Neuronal stem cell (in vitro differentiated cells): ENCODE results near the gene DAPK1.

Experiments
- DNase-seq: peaks from one replicate; pipeline ENCODE4 v3.0.0-alpha.2; 2013; ENCODE audit warnings: low spot score
- H2AFZ ChIP-seq: one replicate; pipeline ENCODE4 v1.6.1; 2013; ENCODE audit warnings: mild to moderate bottlenecking, low read length, inconsistent platforms
- H2AK5ac ChIP-seq: 2 replicates; pipeline ENCODE4 v1.6.1; 2013; ENCODE audit warnings: low read depth, mild to moderate bottlenecking, inconsistent platforms, low read length, moderate library complexity, mixed read lengths
- H2BK120ac ChIP-seq: 2 replicates; pipeline ENCODE4 v1.6.1; 2013; ENCODE audit warnings: low read depth, mild to moderate bottlenecking, inconsistent platforms, low read length, moderate library complexity, mixed read lengths
- H2BK12ac ChIP-seq: one replicate; pipeline ENCODE4 v1.6.1; 2013; ENCODE audit warnings: low read length, inconsistent platforms
- H2BK15ac ChIP-seq: 2 replicates; pipeline ENCODE4 v1.6.1; 2013; ENCODE audit warnings: mild to moderate bottlenecking, low read length, inconsistent platforms, mixed read lengths
- H2BK5ac ChIP-seq: one replicate; pipeline ENCODE4 v1.6.1; 2013; ENCODE audit warnings: inconsistent platforms, mild to moderate bottlenecking, low read length, moderate library complexity
- H3K14ac ChIP-seq: one replicate; pipeline ENCODE4 v1.6.1; 2013; ENCODE audit warnings: low read length, inconsistent platforms
- H3K18ac ChIP-seq: 2 replicates; pipeline ENCODE4 v1.6.1; 2013; ENCODE audit warnings: low read length, inconsistent platforms
- H3K23ac ChIP-seq: 2 replicates; pipeline ENCODE4 v1.6.1; 2013; ENCODE audit warnings: low read depth, mild to moderate bottlenecking, mixed read lengths, low read length, inconsistent platforms; ENCODE audit not compliant: poor library complexity
- H3K27ac ChIP-seq: replicated peaks from 3 replicates; pipeline ENCODE4 v1.5.1; 2013; ENCODE audit warnings: low read length, inconsistent platforms
- H3K27me3 ChIP-seq, 3 experiments: 2 replicates each; pipeline ENCODE4 v1.6.1; 2013; ENCODE audit warnings: low read length in 3 of 3, mild to moderate bottlenecking in 2 of 3, inconsistent platforms in 1 of 3, low read depth in 1 of 3, mixed read lengths in 1 of 3, moderate library complexity in 1 of 3; ENCODE audit not compliant: control insufficient read depth in 3 of 3, insufficient read depth in 3 of 3
- H3K36me3 ChIP-seq, 2 donors: replicated peaks in 1 of 2; 2 replicates each; pipeline ENCODE4 v1.6.1; 2013; ENCODE audit warnings: low read length in 2 of 2; ENCODE audit not compliant: control insufficient read depth in 2 of 2, insufficient read depth in 2 of 2
- H3K4ac ChIP-seq: 2 replicates; pipeline ENCODE4 v1.6.1; 2013; ENCODE audit warnings: inconsistent platforms, mild to moderate bottlenecking, low read length, moderate library complexity
- H3K4me1 ChIP-seq, 2 donors: 1 replicate in 1 of 2; 2 replicates in 1 of 2; pipeline ENCODE4 v1.6.1; 2013; ENCODE audit warnings: low read length in 2 of 2, low read depth in 1 of 2; ENCODE audit not compliant: control insufficient read depth in 2 of 2, insufficient read depth in 1 of 2
- H3K4me2 ChIP-seq: one replicate; pipeline ENCODE4 v1.6.1; 2013; ENCODE audit warnings: mild to moderate bottlenecking, low read length, inconsistent platforms; ENCODE audit not compliant: insufficient read depth, poor library complexity, severe bottlenecking
- H3K4me3 ChIP-seq, 2 donors: 2 replicates each; pipeline ENCODE4 v1.5.1; 2013; ENCODE audit warnings: low read length in 2 of 2, mild to moderate bottlenecking in 2 of 2, inconsistent platforms in 1 of 2, moderate library complexity in 1 of 2
- H3K79me1 ChIP-seq: one replicate; pipeline ENCODE4 v1.6.1; 2013; ENCODE audit warnings: low read depth, mild to moderate bottlenecking, inconsistent platforms, low read length, moderate library complexity
- H3K9ac ChIP-seq: one replicate; pipeline ENCODE4 v1.6.1; 2013; ENCODE audit warnings: mild to moderate bottlenecking, low read depth, low read length, inconsistent platforms; ENCODE audit not compliant: poor library complexity
- H3K9me3 ChIP-seq, 2 donors: replicated peaks in 1 of 2; 2 replicates each; pipeline versions ENCODE3 to v1.6.1; 2013; ENCODE audit warnings: low read length in 2 of 2, mild to moderate bottlenecking in 2 of 2, inconsistent platforms in 1 of 2, low read depth in 1 of 2, mixed read lengths in 1 of 2, moderate library complexity in 1 of 2; ENCODE audit not compliant: control insufficient read depth in 2 of 2, insufficient read depth in 1 of 2
- H4K8ac ChIP-seq: one replicate; pipeline ENCODE4 v1.6.1; 2013; ENCODE audit warnings: low read depth, mild to moderate bottlenecking, inconsistent platforms, low read length, moderate library complexity
- H4K91ac ChIP-seq: one replicate; pipeline ENCODE4 v1.6.1; 2013; ENCODE audit warnings: low read length, low read depth, mild to moderate bottlenecking, inconsistent platforms; ENCODE audit not compliant: poor library complexity
- WGBS, 2 donors: extraction: QIAGEN DNeasy Blood & Tissue Kit; methylation state at CpG; one replicate each; pipeline ENCODE4 v1.1.7; 2013; ENCODE audit warnings: missing lambda C conversion rate in 2 of 2, mixed read lengths in 1 of 2; ENCODE audit not compliant: insufficient read length in 2 of 2, insufficient replicate concordance in 1 of 2; ENCODE audit errors: extremely low coverage in 2 of 2; 5-methylcytosine and 5-hydroxymethylcytosine counted together

The DAPK1 gene

GRCh38 chr9:87562062-87562461 lies 64.4 kb downstream of the DAPK1 start:
- Histone ChIP-seq H3K9me3 (peaks cover 0 to 3% of the 10 kb centered on the region in 2 donors), H2BK120ac (no peak overlapping the region), H3K79me1 (peaks cover 7% of the 10 kb centered on the region), H3K18ac (no peak overlapping the region), H3K23ac (peak overlapping the region; percentile 59), H3K9ac (no peak overlapping the region), H4K91ac (no peak overlapping the region), H2BK12ac (no peak overlapping the region), H4K8ac (no peak overlapping the region), H3K14ac (no peak overlapping the region), H3K36me3 (peaks cover 0 to 5% of the 10 kb centered on the region in 2 donors), H2AK5ac (no peak overlapping the region), H2BK5ac (no peak overlapping the region), H3K27ac (no peak overlapping the region), H3K4me2 (no peak overlapping the region), H2AFZ (no peak overlapping the region), H3K4me1 (peaks cover 0 to 2% of the 10 kb centered on the region in 2 donors), H3K4me3 (no peak overlapping the region), H2BK15ac (no peak overlapping the region), H3K4ac (no peak overlapping the region), H3K27me3 (peaks cover 0 to 2% (median 0%) of the 10 kb centered on the region in 3 experiments)
- no CpG with 5 or more reads among the region's 7 CpGs for WGBS, 2 donors
- DNase-seq: no peak

- no CpG with 5 or more reads among the region's 2 CpGs for WGBS, 2 donors
- Histone ChIP-seq H3K4me1 (peaks cover 0 to 4% of the 10 kb centered on the region in 2 donors), H3K4ac (no peak overlapping the region)
Observed at GRCh38 chr9:87562530-87563170, 65.0 kb downstream of the DAPK1 start.

GRCh38 chr9:87564111-87564510 lies 66.4 kb downstream of the DAPK1 start:
- Histone ChIP-seq H3K4me1 (peaks cover 0 to 9% of the 10 kb centered on the region in 2 donors), H2BK5ac (no peak overlapping the region), H3K4me2 (no peak overlapping the region), H3K27me3 (peaks cover 0 to 2% (median 0%) of the 10 kb centered on the region in 3 experiments), H3K9ac (no peak overlapping the region), H2AK5ac (no peak overlapping the region), H3K4ac (no peak overlapping the region), H3K9me3 (no peaks in the 10 kb centered on the region), H3K36me3 (peaks cover 0 to 5% of the 10 kb centered on the region in 2 donors), H3K23ac (no peak overlapping the region), H3K18ac (no peak overlapping the region), H2BK120ac (no peak overlapping the region), H3K79me1 (peaks cover 7% of the 10 kb centered on the region), H2AFZ (no peak overlapping the region), H4K8ac (no peak overlapping the region), H3K14ac (no peak overlapping the region), H3K4me3 (no peak overlapping the region), H4K91ac (no peak overlapping the region), H2BK12ac (no peak overlapping the region), H2BK15ac (no peak overlapping the region), H3K27ac (no peak overlapping the region)
- DNase-seq: no peak
- no CpG with 5 or more reads among the region's 1 CpG for WGBS, 2 donors

More at GRCh38 chr9:87562530-87563170, 65.0 kb downstream of the DAPK1 start:
- H2BK120ac ChIP-seq: no peak overlapping the region
- no peak overlapping the region for H3K14ac ChIP-seq
- H3K4me3 ChIP-seq: no peak overlapping the region
- H2BK12ac ChIP-seq: no peak overlapping the region
- H3K27ac ChIP-seq: no peak overlapping the region
- H3K27me3 ChIP-seq: peaks cover 0 to 2% (median 0%) of the 10 kb centered on the region in 3 experiments
- no peak overlapping the region for H2BK5ac ChIP-seq
- H3K4me2 ChIP-seq: no peak overlapping the region
- no peak overlapping the region for H3K9ac ChIP-seq
- no peak overlapping the region for H3K23ac ChIP-seq
- no peak for DNase-seq
- no peaks in the 10 kb centered on the region for H3K9me3 ChIP-seq
- H2AK5ac ChIP-seq: no peak overlapping the region
- H3K79me1 ChIP-seq: peaks cover 7% of the 10 kb centered on the region
- no peak overlapping the region for H4K91ac ChIP-seq
- H3K36me3 ChIP-seq: peaks cover 0 to 5% of the 10 kb centered on the region in 2 donors
- H2AFZ ChIP-seq: no peak overlapping the region
- no peak overlapping the region for H3K18ac ChIP-seq
- no peak overlapping the region for H4K8ac ChIP-seq
- H2BK15ac ChIP-seq: no peak overlapping the region

GRCh38 chr9:87564791-87565241 lies 67.1 kb downstream of the DAPK1 start:
- Histone ChIP-seq H3K9me3 (no peaks in the 10 kb centered on the region), H3K4me1 (peaks cover 0 to 11% of the 10 kb centered on the region in 2 donors), H2BK5ac (no peak overlapping the region), H2BK12ac (no peak overlapping the region), H2AK5ac (no peak overlapping the region), H4K8ac (no peak overlapping the region), H3K4me2 (no peak overlapping the region), H3K9ac (no peak overlapping the region), H4K91ac (no peak overlapping the region), H3K36me3 (peaks cover 0 to 5% of the 10 kb centered on the region in 2 donors), H2BK15ac (no peak overlapping the region), H3K4ac (no peak overlapping the region), H2BK120ac (no peak overlapping the region), H3K4me3 (no peak overlapping the region), H3K23ac (no peak overlapping the region), H3K79me1 (peaks cover 7% of the 10 kb centered on the region), H2AFZ (no peak overlapping the region), H3K14ac (no peak overlapping the region), H3K27me3 (peaks cover 0 to 2% (median 0%) of the 10 kb centered on the region in 3 experiments), H3K18ac (no peak overlapping the region), H3K27ac (no peak overlapping the region)
- DNase-seq: no peak
- no CpG with 5 or more reads among the region's 4 CpGs for WGBS, 2 donors
